Measurements from ENCODE around the gene PLA2G6. TPM values are rescaled to one million over a fixed set of nuclear protein-coding genes. Genes with fewer than 3 reads are reported as not detected.

PLA2G6 gene
- total RNA-seq, 1 experiment from 2014 or later, result 39.8 TPM

DNA sequence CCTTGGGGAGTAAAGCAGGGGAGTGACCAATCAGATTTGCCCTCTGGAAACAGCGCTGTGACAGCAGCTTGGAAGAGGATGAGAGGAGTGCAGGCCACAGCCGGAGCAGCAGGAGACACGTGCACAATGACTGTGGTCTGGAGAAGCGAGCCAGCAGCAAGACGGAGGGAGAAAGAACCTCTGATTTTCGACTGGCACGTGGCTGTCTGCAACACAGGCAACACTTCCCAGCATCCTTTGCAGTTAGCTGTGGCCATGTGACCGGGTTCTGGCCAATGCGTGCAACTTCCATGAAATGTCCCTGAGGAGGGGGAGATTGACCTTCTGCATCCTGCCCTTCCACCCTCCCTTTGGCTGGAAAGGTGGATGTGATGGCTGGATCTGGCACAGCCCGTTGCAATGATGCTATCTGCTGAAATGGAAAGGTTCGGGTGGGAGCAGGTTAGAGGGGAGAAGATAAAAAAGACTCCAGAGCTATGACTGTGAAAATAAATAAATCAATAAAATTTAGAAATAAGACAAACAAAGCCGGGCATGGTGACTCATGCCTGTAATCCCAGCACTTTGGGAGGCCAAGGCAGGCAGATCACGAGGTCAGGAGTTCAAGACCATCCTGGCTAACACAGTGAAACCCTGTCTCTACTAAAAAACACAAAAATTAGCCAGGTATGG lies 15.6 kb downstream of the PLA2G6 start:
- H3K4me2 ChIP-seq, result no peak overlapping the region
- H3K4me3 ChIP-seq, result no peak overlapping the region
- H3K9me2 ChIP-seq (ENCODE audit: insufficient read depth), result no peaks in the 10 kb centered on the region
- H3K79me2 ChIP-seq (ENCODE audit: low read depth), result no peaks in the 10 kb centered on the region
- POLR2A ChIA-PET (ENCODE audit: unreplicated experiment), result no interaction called here
- TF ChIP-seq, protein P1, sequence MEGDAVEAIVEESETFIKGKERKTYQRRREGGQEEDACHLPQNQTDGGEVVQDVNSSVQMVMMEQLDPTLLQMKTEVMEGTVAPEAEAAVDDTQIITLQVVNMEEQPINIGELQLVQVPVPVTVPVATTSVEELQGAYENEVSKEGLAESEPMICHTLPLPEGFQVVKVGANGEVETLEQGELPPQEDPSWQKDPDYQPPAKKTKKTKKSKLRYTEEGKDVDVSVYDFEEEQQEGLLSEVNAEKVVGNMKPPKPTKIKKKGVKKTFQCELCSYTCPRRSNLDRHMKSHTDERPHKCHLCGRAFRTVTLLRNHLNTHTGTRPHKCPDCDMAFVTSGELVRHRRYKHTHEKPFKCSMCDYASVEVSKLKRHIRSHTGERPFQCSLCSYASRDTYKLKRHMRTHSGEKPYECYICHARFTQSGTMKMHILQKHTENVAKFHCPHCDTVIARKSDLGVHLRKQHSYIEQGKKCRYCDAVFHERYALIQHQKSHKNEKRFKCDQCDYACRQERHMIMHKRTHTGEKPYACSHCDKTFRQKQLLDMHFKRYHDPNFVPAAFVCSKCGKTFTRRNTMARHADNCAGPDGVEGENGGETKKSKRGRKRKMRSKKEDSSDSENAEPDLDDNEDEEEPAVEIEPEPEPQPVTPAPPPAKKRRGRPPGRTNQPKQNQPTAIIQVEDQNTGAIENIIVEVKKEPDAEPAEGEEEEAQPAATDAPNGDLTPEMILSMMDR (conservative IDR thresholded peaks at IDR 0.05), result no peak
- no peak for TF ChIP-seq EZH2 (IDR thresholded peaks at IDR 0.05; ENCODE audit: low read depth)
- H3K9me3 ChIP-seq (ENCODE audit: insufficient read depth, low read depth), result no peaks in the 10 kb centered on the region
- no peaks in the 10 kb centered on the region for H3K36me3 ChIP-seq (ENCODE audit: low read depth)
- no peaks in the 10 kb centered on the region for H4K20me1 ChIP-seq (ENCODE audit: insufficient read depth)
- H3K27me3 ChIP-seq (ENCODE audit: insufficient read depth, low read depth), result no peaks in the 10 kb centered on the region
- peaks cover 17% of the 10 kb centered on the region for H3K4me1 ChIP-seq (replicated peaks; ENCODE audit: insufficient read depth)
- no peak overlapping the region for H2AFZ ChIP-seq
- no TSS peak for BruUV-seq (replicated peaks)
- H3K27ac ChIP-seq, result no peak overlapping the region
- H3F3A ChIP-seq (ENCODE audit: insufficient read depth, low read depth), result peaks cover 6% of the 10 kb centered on the region; the same call in 1 of the 2 replicates
- intact Hi-C loops (cut with micrococcal nuclease; ENCODE audit: unreplicated experiment), result no loop called here
- no peak for DNase-seq
- CTCF ChIA-PET, result no interaction called here

DNA sequence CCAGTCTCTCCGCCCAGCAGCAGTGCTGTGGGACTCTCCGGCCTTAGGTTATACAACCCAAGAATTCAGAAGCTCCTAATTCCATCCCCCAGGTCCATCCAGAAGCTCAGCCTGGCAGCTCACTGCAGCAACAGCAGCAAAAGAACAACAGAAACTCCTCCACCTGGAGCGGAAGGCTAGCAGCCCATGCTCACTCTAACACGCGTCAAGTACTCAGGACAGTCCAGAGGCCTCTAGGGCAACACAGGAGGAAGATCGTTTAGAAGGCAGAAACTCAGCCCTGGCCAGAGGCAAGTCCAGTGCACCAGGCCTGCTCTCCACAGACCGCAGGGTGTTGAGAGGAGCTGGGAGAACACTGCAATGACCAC lies 17.1 kb downstream of the PLA2G6 start:
- no peak for DNase-seq
- BruUV-seq (replicated peaks), result no TSS peak
- peaks cover 17% of the 10 kb centered on the region for H3K4me1 ChIP-seq (replicated peaks; ENCODE audit: insufficient read depth)
- H3K4me3 ChIP-seq, result no peak overlapping the region
- H3K27ac ChIP-seq, result no peak overlapping the region
- no peaks in the 10 kb centered on the region for H3K9me2 ChIP-seq (ENCODE audit: insufficient read depth)
- ChIA-PET CTCF (no interaction called here), POLR2A (ENCODE audit: unreplicated experiment) (no interaction called here)
- no peaks in the 10 kb centered on the region for H3K79me2 ChIP-seq (ENCODE audit: low read depth)
- no peaks in the 10 kb centered on the region for H3K36me3 ChIP-seq (ENCODE audit: low read depth)
- H4K20me1 ChIP-seq (ENCODE audit: insufficient read depth), result no peaks in the 10 kb centered on the region
- H2AFZ ChIP-seq, result no peak overlapping the region
- no peak for TF ChIP-seq EZH2 (IDR thresholded peaks at IDR 0.05; ENCODE audit: low read depth)
- TF ChIP-seq, protein P1 (conservative IDR thresholded peaks at IDR 0.05), result no peak
- H3K4me2 ChIP-seq, result no peak overlapping the region
- H3K9me3 ChIP-seq (ENCODE audit: insufficient read depth, low read depth), result no peaks in the 10 kb centered on the region
- H3F3A ChIP-seq (ENCODE audit: insufficient read depth, low read depth), result peaks cover 6% of the 10 kb centered on the region; the same call in 1 of the 2 replicates
- no peaks in the 10 kb centered on the region for H3K27me3 ChIP-seq (ENCODE audit: insufficient read depth, low read depth)
- intact Hi-C loops (cut with micrococcal nuclease; ENCODE audit: unreplicated experiment), result no loop called here

DNA sequence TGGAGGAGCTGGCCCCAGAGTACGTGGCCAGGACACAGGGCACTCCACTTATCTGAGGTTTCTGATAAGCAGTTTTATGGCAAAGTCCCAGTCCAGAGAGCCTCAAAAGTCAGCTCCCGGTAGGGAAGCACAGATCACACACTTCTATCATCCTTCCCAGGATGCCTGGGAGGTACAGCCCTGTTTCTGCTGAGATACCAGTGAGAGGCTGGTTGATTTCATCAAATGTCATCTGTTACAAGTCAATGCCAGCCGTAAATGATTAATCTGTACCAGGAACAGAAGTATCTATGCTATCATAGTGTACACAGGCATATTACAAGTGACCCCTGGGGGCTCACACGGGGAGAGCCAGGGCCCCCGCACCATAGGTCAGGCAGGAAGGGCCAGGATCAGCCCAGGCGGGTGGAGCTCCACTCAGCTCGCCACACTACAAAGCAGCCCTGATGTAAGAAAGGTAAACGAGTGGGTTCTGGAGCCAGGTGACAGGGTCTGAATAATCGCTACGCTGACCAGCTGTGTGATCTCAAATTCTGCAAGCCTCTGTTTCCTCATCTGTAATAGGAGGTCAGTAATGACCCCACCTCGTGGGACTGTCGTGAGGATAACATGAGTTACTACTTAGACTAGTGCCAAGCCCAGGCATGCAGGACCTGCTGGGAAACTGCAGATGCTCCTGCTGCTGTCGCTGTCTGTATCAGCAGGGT lies 17.6 kb downstream of the PLA2G6 start:
- no TSS peak for BruUV-seq (replicated peaks)
- Histone ChIP-seq H3K27ac (no peak overlapping the region), H3K9me3 (ENCODE audit: insufficient read depth, low read depth) (no peaks in the 10 kb centered on the region), H3F3A (ENCODE audit: insufficient read depth, low read depth) (peaks cover 6% of the 10 kb centered on the region; the same call in 1 of the 2 replicates), H3K4me2 (no peak overlapping the region), H4K20me1 (ENCODE audit: insufficient read depth) (no peaks in the 10 kb centered on the region), H3K36me3 (ENCODE audit: low read depth) (no peaks in the 10 kb centered on the region), H3K79me2 (ENCODE audit: low read depth) (no peaks in the 10 kb centered on the region), H3K4me3 (no peak overlapping the region), H2AFZ (no peak overlapping the region), H3K27me3 (ENCODE audit: insufficient read depth, low read depth) (no peaks in the 10 kb centered on the region), H3K4me1 (replicated peaks; ENCODE audit: insufficient read depth) (peaks cover 17% of the 10 kb centered on the region), H3K9me2 (ENCODE audit: insufficient read depth) (no peaks in the 10 kb centered on the region)
- POLR2A ChIA-PET (ENCODE audit: unreplicated experiment), result no interaction called here
- CTCF ChIA-PET, result no interaction called here
- intact Hi-C loops (cut with micrococcal nuclease; ENCODE audit: unreplicated experiment), result no loop called here
- DNase-seq, result no peak
- no peak for TF ChIP-seq EZH2 (IDR thresholded peaks at IDR 0.05; ENCODE audit: low read depth)
- TF ChIP-seq, protein P1 (conservative IDR thresholded peaks at IDR 0.05), result no peak
